Lung (tissue), 12 donors: Measurements from ENCODE around the gene ATG7. TPM values are rescaled to one million over a fixed set of nuclear protein-coding genes. Genes with fewer than 3 reads are reported as not detected.

ENCODE experiments used
- ATAC-seq: fragments of 200-7000 bp; cut with Tn5 transposase; one replicate; pipeline ENCODE4 v1.9.1; 2020; ENCODE audit warnings: moderate number of reproducible peaks; ENCODE audit not compliant: insufficient read depth, low FRiP score
- DNase-seq, 3 donors: peaks; one replicate each; pipeline ENCODE4 v3.0.0-alpha.2; 2013 to 2017
- H3K27ac ChIP-seq, 2 donors: one replicate each; pipeline ENCODE4 v1.5.1; 2013; ENCODE audit warnings: mild to moderate bottlenecking in 2 of 2, moderate library complexity in 2 of 2, control low read depth in 1 of 2, inconsistent platforms in 1 of 2, low read depth in 1 of 2, low read length in 1 of 2
- H3K27me3 ChIP-seq, 3 donors: one replicate each; pipeline ENCODE4 v1.5.1; 2013; ENCODE audit warnings: low read length in 2 of 3; ENCODE audit not compliant: control insufficient read depth in 3 of 3, insufficient read depth in 3 of 3
- H3K36me3 ChIP-seq, 4 donors: one replicate each; pipeline ENCODE4 v1.5.1; 2013; ENCODE audit warnings: low read length in 4 of 4, mild to moderate bottlenecking in 1 of 4, moderate library complexity in 1 of 4; ENCODE audit not compliant: control insufficient read depth in 4 of 4, insufficient read depth in 4 of 4
- H3K4me1 ChIP-seq, 5 donors: one replicate each; pipeline ENCODE4 v1.5.1; 2013; ENCODE audit warnings: low read length in 5 of 5, mild to moderate bottlenecking in 2 of 5, moderate library complexity in 1 of 5; ENCODE audit not compliant: control insufficient read depth in 5 of 5, insufficient read depth in 5 of 5
- H3K4me3 ChIP-seq: one replicate; pipeline ENCODE4 v1.5.1; 2013; ENCODE audit warnings: mild to moderate bottlenecking, control low read depth, moderate library complexity
- H3K9ac ChIP-seq, 2 donors: one replicate each; pipeline ENCODE4 v1.5.1; 2013; ENCODE audit warnings: low read length in 2 of 2, control low read depth in 1 of 2; ENCODE audit not compliant: insufficient read depth in 1 of 2
- H3K9me3 ChIP-seq, 4 donors: one replicate each; pipeline ENCODE4 v1.5.1; 2013; ENCODE audit warnings: low read length in 3 of 4, mild to moderate bottlenecking in 1 of 4, moderate library complexity in 1 of 4; ENCODE audit not compliant: control insufficient read depth in 4 of 4, insufficient read depth in 3 of 4
- CTCF ChIP-seq: IDR thresholded peaks from 2 replicates; pipeline ENCODE4 v1.5.1; 2012; ENCODE audit warnings: mild to moderate bottlenecking; ENCODE audit errors: control extremely low read depth, extremely low read depth
- WGBS, 2 donors: extraction: QIAGEN DNeasy Blood & Tissue Kit; methylation state at CpG; one replicate each; pipeline ENCODE4 v1.1.7; 2013; 5-methylcytosine and 5-hydroxymethylcytosine counted together
- polyA plus RNA-seq, 2 donors: library from polyadenylated mRNA; stranded (reverse); fragments of 200-250 nt; gene quantifications; one replicate each; pipeline ENCODE4 v1.2.1, GENCODE V29; 2013
- total RNA-seq, 2 donors: library from RNA; depleted of rRNA in 1 of 2; stranded (reverse); fragments of >200 nt in 1 of 2; gene quantifications; one replicate each; pipeline ENCODE4 v1.2.1, GENCODE V29; 2014 to 2021
- donor health status: control.
- donor health status: control.
- donor health status: Bipolar disorder and iron deficiency.
- donor health status: healthy.
- donor health status: DM: yes; HTN: yes; CAD: no.

Gene ATG7
- total and polyA plus RNA-seq, 4 donors = 11.2 to 72.0 (median 53.3) TPM

GRCh38 chr3:11588338-11588737 is 316.1 kb downstream of the ATG7 start:
- peak overlapping the region in 1 of 2 donors; percentile 0 for H3K27ac ChIP-seq
- no peak for ATAC-seq
- H3K36me3 ChIP-seq = peaks cover 0 to 3% (median 0%) of the 10 kb centered on the region in 4 donors
- H3K9me3 ChIP-seq = no peaks in the 10 kb centered on the region
- TF ChIP-seq CTCF = no peak
- H3K27me3 ChIP-seq = no peaks in the 10 kb centered on the region
- no peak overlapping the region for H3K4me3 ChIP-seq
- H3K4me1 ChIP-seq = peaks cover 36 to 87% (median 60%) of the 10 kb centered on the region in 5 donors
- no peak overlapping the region for H3K9ac ChIP-seq
- DNase-seq = no peak
- 73 to 85% methylated on average over 5 of the region's 5 CpGs for WGBS, 2 donors

GRCh38 chr3:11588755-11589154 is 316.6 kb downstream of the ATG7 start:
- Histone ChIP-seq H3K36me3 (peaks cover 0 to 3% (median 0%) of the 10 kb centered on the region in 4 donors), H3K4me1 (peaks cover 37 to 87% (median 60%) of the 10 kb centered on the region in 5 donors), H3K9me3 (no peaks in the 10 kb centered on the region), H3K27me3 (no peaks in the 10 kb centered on the region), H3K27ac (peak overlapping the region; percentile 5 to 39), H3K9ac (no peak overlapping the region), H3K4me3 (no peak overlapping the region)
- ATAC-seq (no peak), DNase-seq (no peak)
- WGBS, 2 donors = 49 to 56% methylated on average over 3 of the region's 3 CpGs
- no peak for TF ChIP-seq CTCF

GRCh38 chr3:11589706-11590105 is 317.5 kb downstream of the ATG7 start:
- H3K27ac ChIP-seq = no peak overlapping the region
- TF ChIP-seq CTCF = no peak
- ATAC-seq = no peak
- H3K4me3 ChIP-seq = no peak overlapping the region
- H3K9me3 ChIP-seq = no peaks in the 10 kb centered on the region
- DNase-seq = no peak
- no peaks in the 10 kb centered on the region for H3K27me3 ChIP-seq
- peak overlapping the region in 1 of 2 donors; percentile 81 for H3K9ac ChIP-seq
- 87 to 89% methylated on average over 11 of the region's 11 CpGs for WGBS, 2 donors
- H3K36me3 ChIP-seq = peaks cover 0 to 3% (median under 1%) of the 10 kb centered on the region in 4 donors
- peaks cover 39 to 81% (median 60%) of the 10 kb centered on the region in 5 donors for H3K4me1 ChIP-seq

DNA sequence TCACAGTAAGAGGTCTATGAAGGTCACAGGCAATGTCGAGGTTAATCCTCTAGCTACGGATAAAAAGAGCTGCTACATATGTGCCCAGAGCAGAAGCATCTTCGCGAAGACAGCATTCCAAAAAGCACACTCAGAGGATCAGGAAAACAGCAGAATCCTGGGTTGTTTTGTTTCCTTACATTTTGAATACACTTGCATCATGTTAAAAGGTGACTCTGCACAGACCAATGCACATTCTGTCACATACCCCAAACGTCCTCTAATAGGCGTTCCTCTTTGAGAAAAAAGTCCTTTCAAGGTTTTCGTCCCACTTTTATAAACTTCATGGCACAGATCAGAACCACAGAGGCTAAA is 318.8 kb downstream of the ATG7 start:
- no peaks in the 10 kb centered on the region for H3K27me3 ChIP-seq
- H3K4me3 ChIP-seq = no peak overlapping the region
- peaks cover 37 to 78% (median 57%) of the 10 kb centered on the region in 5 donors for H3K4me1 ChIP-seq
- DNase-seq (no peak), ATAC-seq (no peak)
- WGBS, 2 donors = 59 to 76% methylated on average over 7 of the region's 7 CpGs
- no peak for TF ChIP-seq CTCF
- H3K9ac ChIP-seq = peak overlapping the region in 1 of 2 donors; percentile 81
- peak overlapping the region; percentile 58 to 76 for H3K27ac ChIP-seq
- no peaks in the 10 kb centered on the region for H3K9me3 ChIP-seq
- peaks cover 0 to 3% (median under 1%) of the 10 kb centered on the region in 4 donors for H3K36me3 ChIP-seq
